ENCODE results near the gene CISD3. TPM values are rescaled to one million over a fixed set of nuclear protein-coding genes. Genes with fewer than 3 reads are reported as not detected.

Gene CISD3
- total RNA-seq, 6 experiments from 2014 or later, result 34.2 to 88.1 (median 55.1) TPM

DNA sequence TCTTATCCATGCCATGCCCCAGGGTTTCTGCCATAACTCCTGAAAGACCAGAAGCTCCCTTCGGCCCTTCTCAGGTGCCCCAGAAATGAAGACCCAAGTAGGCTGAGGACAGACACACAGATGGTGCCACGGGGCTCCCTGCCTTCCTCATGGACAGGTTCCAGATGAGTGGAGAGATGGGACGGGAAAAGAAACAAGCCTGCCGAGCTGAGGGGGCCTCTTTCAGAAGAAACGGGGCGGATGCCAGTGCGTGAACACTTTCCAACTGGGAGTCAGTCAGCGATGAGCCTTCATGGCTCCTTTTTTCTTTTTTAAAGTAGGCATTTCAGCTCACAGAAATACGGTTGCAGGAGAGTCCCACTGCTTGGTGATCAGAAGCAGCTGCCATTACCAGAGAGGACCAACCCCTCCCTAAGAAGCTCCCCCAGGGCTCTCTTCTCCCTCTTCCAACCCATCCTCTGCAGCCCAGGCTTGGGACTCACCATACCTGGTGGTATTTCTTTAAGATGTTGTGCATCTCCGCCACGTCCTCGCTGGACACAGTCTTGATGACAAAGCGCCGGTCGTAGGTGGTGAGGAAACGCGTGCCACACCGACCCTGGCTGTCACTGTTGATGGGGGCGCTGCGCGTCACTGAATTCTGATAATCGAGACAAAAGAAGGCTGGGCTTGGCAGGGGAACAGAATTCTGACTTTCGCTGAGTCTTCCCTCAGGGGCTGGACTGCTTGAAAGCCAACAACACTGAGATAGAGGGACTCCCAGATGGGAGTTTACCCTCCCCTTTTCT, 50.0 kb downstream of the CISD3 start:
- no peak overlapping the region for H3K4me3 ChIP-seq
- TF ChIP-seq, protein P1, sequence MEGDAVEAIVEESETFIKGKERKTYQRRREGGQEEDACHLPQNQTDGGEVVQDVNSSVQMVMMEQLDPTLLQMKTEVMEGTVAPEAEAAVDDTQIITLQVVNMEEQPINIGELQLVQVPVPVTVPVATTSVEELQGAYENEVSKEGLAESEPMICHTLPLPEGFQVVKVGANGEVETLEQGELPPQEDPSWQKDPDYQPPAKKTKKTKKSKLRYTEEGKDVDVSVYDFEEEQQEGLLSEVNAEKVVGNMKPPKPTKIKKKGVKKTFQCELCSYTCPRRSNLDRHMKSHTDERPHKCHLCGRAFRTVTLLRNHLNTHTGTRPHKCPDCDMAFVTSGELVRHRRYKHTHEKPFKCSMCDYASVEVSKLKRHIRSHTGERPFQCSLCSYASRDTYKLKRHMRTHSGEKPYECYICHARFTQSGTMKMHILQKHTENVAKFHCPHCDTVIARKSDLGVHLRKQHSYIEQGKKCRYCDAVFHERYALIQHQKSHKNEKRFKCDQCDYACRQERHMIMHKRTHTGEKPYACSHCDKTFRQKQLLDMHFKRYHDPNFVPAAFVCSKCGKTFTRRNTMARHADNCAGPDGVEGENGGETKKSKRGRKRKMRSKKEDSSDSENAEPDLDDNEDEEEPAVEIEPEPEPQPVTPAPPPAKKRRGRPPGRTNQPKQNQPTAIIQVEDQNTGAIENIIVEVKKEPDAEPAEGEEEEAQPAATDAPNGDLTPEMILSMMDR (IDR thresholded peaks at IDR 0.05), result no peak
- TF ChIP-seq POLR2A (IDR thresholded peaks at IDR 0.05), result no peak
- WGBS (ENCODE audit: insufficient coverage, low coverage, low lambda C conversion rate, missing lambda C conversion rate), result 93% methylated on average over 18 of the region's 23 CpGs
- DNase-seq (no peak), ATAC-seq (no peak)
- H3K27me3 ChIP-seq, result no peaks in the 10 kb centered on the region
- peaks cover 0 to 97% (median 44%) of the 10 kb centered on the region in 4 donors for H3K36me3 ChIP-seq
- H3K4me1 ChIP-seq, result no peaks in the 10 kb centered on the region
- H3K9me3 ChIP-seq, result no peaks in the 10 kb centered on the region
- no peak overlapping the region for H3K27ac ChIP-seq
- intact Hi-C loops (cut with DNase I), result no loop called here

DNA sequence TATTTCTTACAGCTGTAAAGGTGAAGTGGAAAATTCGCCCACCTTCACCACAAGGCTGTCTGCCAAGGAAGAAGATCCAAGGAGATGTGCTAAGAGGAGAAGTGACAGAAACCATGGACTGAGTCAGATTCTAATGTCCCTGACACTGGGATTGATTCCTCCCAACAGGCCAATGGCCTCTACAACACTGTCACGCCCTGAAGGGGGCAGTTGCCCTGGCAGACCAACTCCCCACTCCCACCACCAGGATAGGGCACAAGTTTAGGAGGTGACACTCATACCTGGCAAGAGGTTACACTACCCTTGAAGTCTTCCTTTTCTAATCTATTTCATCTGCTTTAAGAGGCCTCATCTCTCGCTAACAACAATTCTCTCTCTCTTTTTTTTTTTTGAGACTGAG, 53.1 kb downstream of the CISD3 start:
- 60% methylated on average over 1 of the region's 3 CpGs for WGBS (ENCODE audit: insufficient coverage, low coverage, low lambda C conversion rate, missing lambda C conversion rate)
- Histone ChIP-seq H3K27me3 (no peaks in the 10 kb centered on the region), H3K36me3 (peaks cover 0 to 82% (median 38%) of the 10 kb centered on the region in 4 donors), H3K4me3 (no peak overlapping the region), H3K27ac (no peak overlapping the region), H3K9me3 (no peaks in the 10 kb centered on the region), H3K4me1 (no peaks in the 10 kb centered on the region)
- DNase-seq (no peak), ATAC-seq (no peak)
- intact Hi-C loops (cut with DNase I), result no loop called here
- TF ChIP-seq, protein P1 (IDR thresholded peaks at IDR 0.05), result no peak
- TF ChIP-seq POLR2A (IDR thresholded peaks at IDR 0.05), result no peak

Small RNA genes within 50 kb of the gene (microRNA-seq; reads per million reads assigned to microRNA genes)
- gene MIR4726 (0.87 to 1.3 reads per million in 2 donors), gene MIR4734 (0 reads per million in 2 donors)

Small RNA genes within 50 kb of the gene (small RNA-seq; reads per million reads assigned to genes)
- 0 reads per million in 2 experiments for gene MIR4726
- 0 reads per million in 2 experiments for gene MIR4734
- gene RNA5SP440, result 18.2 to 53.2 reads per million in 2 experiments
- 0 reads per million in 2 experiments for gene RNU6-866P

Other genes starting within 250 kb of the CISD3 start
- 10 to 100 TPM in 4 of 6 experiments, 1 to 10 TPM in 2; 5.6 to 17.6 (median 11.5) TPM for gene SRCIN1, start 124.4 kb upstream of the CISD3 start, total RNA-seq
- gene EPOP, start 55.4 kb upstream of the CISD3 start, total RNA-seq, result 1 to 10 TPM; 1.1 to 6.0 (median 3.0) TPM
- gene MLLT6, start 25.1 kb upstream of the CISD3 start, total RNA-seq, result 10 to 100 TPM; 10.1 to 30.9 (median 25.6) TPM
- gene PCGF2, start 18.0 kb downstream of the CISD3 start, total RNA-seq, result 1 to 10 TPM; 1.7 to 8.0 (median 3.9) TPM
- gene PSMB3, start 22.4 kb downstream of the CISD3 start, total RNA-seq, result 100 to 1,000 TPM in 5 of 6 experiments, 10 to 100 TPM in 1; 85.2 to 183 (median 120) TPM
- gene PIP4K2B, start 69.2 kb downstream of the CISD3 start, total RNA-seq, result 10 to 100 TPM; 11.5 to 19.5 (median 15.4) TPM
- 10 to 100 TPM in 2 of 6 experiments, 1 to 10 TPM in 4; 6.8 to 13.1 (median 9.2) TPM for gene CWC25, start 95.0 kb downstream of the CISD3 start, total RNA-seq
- 100 to 1,000 TPM; 389 to 609 (median 436) TPM for gene RPL23, start 123.4 kb downstream of the CISD3 start, total RNA-seq
- gene LASP1, start 139.7 kb downstream of the CISD3 start, total RNA-seq, result 100 to 1,000 TPM in 2 of 6 experiments, 10 to 100 TPM in 4; 52.2 to 124 (median 84.8) TPM
- gene FBXO47, start 237.1 kb downstream of the CISD3 start, total RNA-seq, result not detected